Erythroblast (primary cell): ENCODE results near the gene AIF1.
A peak's percentile ranks its signal among the peaks of the same experiment; 100 is the strongest.

Experiments
- DNase-seq, 2 experiments: peaks; one replicate each; lab custom pipeline; 2025; lab: John Stamatoyannopoulos, UW
- GATA1 ChIP-seq: IDR thresholded peaks from 2 replicates; pipeline ENCODE4 v1.6.1; 2011; ENCODE audit warnings: low read depth, mild to moderate bottlenecking, control low read depth, low read length, moderate library complexity
- POLR2A ChIP-seq: IDR thresholded peaks from 2 replicates; pipeline ENCODE4 v1.6.1; 2011; ENCODE audit warnings: mild to moderate bottlenecking, low read length

The AIF1 gene

DNA sequence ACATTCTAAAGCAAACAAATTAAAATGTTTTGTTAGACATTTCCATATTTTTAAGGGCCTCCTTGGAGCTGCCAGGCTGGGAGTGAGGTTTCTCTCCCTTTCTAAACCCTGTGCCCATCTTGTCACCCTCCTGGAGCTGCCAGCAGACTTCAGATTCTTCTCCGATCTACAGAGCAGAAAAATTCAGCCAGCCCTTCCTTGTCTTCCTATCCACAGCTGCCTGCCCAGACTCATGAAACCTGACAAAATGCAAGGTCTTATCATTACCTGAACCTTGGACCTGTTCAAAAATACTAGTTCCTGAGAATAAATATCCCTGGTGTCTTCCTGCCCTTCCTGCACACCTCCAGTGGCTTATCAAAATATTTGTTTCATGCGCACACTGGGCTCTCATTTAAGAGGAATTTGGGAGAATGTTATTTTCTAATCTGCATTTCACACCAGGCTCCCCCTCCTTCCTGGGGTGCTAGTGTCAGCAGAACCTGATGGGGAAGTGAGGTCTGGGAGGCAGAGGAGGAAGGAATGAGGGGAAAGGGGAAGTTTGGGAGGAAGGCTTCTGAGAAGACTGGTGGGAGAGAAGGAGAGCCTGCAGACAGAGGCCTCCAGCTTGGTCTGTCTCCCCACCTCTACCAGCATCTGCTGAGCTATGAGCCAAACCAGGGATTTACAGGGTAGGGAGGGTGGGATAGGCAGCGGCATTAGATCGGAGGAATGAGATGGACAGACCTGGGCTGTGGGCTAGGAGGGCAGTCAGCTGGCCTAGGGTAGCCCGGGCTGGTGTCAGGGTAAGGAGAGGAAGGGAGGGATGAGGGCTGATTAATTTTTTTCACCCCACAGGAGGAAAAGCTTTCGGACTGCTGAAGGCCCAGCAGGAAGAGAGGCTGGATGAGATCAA, at the start of gene AIF1:
Gene AIF1, plus strand, starts transcription at position 551 of the 895 bp plus-strand sequence. Its CDS starts 96 bp downstream, at position 647.
- DNase-seq: no peak
- no peak for TF ChIP-seq GATA1
- TF ChIP-seq POLR2A: no peak

DNA sequence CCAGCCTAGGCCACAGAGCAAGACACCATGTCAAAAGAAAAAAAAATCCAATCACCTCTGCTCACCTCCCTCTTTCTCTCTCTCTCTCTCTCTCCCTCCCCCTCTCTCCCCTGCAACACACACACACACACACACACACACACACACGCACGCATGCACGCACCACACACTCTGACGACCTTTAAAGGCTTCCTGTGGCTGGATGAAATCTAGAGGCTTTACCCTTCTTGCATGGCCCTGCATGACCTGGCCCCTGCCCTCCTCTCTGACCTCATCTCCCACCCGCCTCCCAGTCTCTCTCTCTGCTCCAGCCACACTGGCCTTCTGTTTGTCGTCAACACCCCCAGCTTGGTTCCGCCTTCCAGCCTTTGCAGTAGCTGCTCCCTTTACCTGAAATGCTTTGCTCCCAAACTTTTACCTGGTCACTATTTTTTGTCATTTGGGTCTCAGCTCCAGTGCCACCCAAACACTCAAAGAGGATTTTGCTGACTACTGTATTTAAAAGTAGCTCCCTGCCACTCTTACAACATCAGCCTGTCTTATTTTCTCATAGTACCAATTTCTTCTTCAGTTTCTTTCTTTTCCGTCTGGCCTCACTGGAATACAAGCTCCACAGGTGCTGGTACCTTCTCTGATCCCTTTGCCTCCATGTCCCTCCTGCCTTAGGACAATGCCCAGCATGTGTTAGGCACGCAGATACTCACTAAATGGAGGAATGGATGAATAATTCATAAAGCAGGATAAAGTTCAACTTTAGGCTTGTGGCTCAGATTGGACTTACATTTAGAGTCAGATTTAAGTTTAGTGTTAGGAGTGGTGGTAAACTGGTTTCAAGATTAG, 47.3 kb upstream of the AIF1 start:
- no peak for DNase-seq
- TF ChIP-seq POLR2A: no peak
- TF ChIP-seq GATA1: no peak

DNA sequence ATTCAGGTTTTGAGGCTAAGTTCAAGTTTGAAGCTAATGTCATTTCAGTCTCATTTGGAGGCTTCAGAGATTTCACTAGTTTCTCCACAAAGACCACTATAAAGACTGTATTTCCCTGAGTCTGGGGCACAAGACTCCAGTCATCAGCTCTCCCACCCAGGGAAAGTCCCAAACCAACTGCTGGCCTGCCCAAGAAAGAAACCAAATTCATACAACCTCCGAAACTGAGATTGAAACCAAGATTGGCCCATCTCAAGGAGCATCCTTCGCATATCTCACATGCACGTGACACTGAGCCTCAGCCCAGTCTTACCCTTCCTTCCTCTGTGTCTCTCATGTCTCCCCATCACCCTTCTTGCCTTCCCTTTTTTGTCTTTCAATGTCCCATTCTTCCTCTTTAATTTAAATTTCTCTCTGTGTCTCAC, 46.5 kb upstream of the AIF1 start:
- no peak for TF ChIP-seq GATA1
- TF ChIP-seq POLR2A: no peak
- DNase-seq: no peak

DNA sequence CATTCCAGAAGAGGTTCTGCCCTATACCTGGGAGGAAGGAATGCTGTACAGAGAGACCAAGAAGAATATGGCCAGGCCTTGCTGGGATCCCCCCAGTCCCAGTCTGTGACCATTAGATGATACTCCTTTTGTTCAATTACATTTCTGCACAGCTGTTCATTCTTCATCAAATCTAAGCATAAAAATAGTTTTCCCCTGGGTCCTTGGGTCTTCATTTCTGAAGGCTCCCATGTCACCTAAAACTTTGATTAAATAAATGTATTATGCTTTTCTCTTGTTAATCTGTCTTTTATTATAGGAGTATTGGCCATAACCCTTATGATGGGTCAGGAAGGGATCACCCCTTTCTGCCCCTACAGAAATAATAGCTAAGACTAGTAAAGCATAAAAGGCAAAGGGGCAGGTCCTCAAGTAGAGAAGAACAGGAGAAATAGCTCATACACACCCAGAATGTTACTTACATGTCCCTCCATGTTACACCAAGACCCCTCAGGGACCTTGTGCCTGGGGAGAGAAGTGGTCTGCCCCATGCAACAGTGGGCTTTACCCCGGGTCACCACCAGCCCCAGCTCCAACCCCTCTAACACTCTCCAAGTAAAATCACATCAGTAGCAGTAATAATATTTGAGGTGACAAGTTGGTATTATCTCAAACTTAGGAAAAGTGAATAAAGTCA, 45.0 kb upstream of the AIF1 start:
- TF ChIP-seq POLR2A (no peak), GATA1 (no peak)
- no peak for DNase-seq

DNA sequence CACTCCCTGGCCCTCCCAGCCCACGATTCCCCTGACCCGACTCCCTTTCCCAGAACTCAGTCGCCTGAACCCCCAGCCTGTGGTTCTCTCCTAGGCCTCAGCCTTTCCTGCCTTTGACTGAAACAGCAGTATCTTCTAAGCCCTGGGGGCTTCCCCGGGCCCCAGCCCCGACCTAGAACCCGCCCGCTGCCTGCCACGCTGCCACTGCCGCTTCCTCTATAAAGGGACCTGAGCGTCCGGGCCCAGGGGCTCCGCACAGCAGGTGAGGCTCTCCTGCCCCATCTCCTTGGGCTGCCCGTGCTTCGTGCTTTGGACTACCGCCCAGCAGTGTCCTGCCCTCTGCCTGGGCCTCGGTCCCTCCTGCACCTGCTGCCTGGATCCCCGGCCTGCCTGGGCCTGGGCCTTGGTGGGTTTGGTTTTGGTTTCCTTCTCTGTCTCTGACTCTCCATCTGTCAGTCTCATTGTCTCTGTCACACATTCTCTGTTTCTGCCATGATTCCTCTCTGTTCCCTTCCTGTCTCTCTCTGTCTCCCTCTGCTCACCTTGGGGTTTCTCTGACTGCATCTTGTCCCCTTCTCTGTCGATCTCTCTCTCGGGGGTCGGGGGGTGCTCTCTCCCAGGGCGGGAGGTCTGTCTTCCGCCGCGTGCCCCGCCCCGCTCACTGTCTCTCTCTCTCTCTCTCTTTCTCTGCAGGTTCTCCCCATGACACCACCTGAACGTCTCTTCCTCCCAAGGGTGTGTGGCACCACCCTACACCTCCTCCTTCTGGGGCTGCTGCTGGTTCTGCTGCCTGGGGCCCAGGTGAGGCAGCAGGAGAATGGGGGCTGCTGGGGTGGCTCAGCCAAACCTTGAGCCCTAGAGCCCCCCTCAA, 42.8 kb upstream of the AIF1 start, which contains the start of gene LTA:
Gene LTA, plus strand, starts transcription at position 249 of the 871 bp plus-strand sequence. Its CDS starts 454 bp downstream, at position 703.
- DNase-seq: no peak
- no peak for TF ChIP-seq POLR2A
- no peak for TF ChIP-seq GATA1

DNA sequence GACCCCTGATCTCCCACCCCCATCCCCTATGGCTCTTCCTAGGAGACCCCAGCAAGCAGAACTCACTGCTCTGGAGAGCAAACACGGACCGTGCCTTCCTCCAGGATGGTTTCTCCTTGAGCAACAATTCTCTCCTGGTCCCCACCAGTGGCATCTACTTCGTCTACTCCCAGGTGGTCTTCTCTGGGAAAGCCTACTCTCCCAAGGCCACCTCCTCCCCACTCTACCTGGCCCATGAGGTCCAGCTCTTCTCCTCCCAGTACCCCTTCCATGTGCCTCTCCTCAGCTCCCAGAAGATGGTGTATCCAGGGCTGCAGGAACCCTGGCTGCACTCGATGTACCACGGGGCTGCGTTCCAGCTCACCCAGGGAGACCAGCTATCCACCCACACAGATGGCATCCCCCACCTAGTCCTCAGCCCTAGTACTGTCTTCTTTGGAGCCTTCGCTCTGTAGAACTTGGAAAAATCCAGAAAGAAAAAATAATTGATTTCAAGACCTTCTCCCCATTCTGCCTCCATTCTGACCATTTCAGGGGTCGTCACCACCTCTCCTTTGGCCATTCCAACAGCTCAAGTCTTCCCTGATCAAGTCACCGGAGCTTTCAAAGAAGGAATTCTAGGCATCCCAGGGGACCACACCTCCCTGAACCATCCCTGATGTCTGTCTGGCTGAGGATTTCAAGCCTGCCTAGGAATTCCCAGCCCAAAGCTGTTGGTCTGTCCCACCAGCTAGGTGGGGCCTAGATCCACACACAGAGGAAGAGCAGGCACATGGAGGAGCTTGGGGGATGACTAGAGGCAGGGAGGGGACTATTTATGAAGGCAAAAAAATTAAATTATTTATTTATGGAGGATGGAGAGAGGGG, 41.6 kb upstream of the AIF1 start:
- TF ChIP-seq GATA1 (no peak), POLR2A (no peak)
- DNase-seq: no peak

DNA sequence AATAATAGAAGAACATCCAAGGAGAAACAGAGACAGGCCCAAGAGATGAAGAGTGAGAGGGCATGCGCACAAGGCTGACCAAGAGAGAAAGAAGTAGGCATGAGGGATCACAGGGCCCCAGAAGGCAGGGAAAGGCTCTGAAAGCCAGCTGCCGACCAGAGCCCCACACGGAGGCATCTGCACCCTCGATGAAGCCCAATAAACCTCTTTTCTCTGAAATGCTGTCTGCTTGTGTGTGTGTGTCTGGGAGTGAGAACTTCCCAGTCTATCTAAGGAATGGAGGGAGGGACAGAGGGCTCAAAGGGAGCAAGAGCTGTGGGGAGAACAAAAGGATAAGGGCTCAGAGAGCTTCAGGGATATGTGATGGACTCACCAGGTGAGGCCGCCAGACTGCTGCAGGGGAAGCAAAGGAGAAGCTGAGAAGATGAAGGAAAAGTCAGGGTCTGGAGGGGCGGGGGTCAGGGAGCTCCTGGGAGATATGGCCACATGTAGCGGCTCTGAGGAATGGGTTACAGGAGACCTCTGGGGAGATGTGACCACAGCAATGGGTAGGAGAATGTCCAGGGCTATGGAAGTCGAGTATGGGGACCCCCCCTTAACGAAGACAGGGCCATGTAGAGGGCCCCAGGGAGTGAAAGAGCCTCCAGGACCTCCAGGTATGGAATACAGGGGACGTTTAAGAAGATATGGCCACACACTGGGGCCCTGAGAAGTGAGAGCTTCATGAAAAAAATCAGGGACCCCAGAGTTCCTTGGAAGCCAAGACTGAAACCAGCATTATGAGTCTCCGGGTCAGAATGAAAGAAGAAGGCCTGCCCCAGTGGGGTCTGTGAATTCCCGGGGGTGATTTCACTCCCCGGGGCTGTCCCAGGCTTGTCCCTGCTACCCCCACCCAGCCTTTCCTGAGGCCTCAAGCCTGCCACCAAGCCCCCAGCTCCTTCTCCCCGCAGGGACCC, 40.6 kb upstream of the AIF1 start:
- DNase-seq: no peak
- TF ChIP-seq POLR2A (no peak), GATA1 (no peak)

DNA sequence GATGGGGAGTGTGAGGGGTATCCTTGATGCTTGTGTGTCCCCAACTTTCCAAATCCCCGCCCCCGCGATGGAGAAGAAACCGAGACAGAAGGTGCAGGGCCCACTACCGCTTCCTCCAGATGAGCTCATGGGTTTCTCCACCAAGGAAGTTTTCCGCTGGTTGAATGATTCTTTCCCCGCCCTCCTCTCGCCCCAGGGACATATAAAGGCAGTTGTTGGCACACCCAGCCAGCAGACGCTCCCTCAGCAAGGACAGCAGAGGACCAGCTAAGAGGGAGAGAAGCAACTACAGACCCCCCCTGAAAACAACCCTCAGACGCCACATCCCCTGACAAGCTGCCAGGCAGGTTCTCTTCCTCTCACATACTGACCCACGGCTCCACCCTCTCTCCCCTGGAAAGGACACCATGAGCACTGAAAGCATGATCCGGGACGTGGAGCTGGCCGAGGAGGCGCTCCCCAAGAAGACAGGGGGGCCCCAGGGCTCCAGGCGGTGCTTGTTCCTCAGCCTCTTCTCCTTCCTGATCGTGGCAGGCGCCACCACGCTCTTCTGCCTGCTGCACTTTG, 39.6 kb upstream of the AIF1 start, which contains the start of gene TNF:
Gene TNF, plus strand, starts transcription at position 231 of the 567 bp plus-strand sequence. Its CDS starts 177 bp downstream, at position 408.
- DNase-seq: no peak
- TF ChIP-seq GATA1: no peak
- peak; percentile 40 for TF ChIP-seq POLR2A

DNA sequence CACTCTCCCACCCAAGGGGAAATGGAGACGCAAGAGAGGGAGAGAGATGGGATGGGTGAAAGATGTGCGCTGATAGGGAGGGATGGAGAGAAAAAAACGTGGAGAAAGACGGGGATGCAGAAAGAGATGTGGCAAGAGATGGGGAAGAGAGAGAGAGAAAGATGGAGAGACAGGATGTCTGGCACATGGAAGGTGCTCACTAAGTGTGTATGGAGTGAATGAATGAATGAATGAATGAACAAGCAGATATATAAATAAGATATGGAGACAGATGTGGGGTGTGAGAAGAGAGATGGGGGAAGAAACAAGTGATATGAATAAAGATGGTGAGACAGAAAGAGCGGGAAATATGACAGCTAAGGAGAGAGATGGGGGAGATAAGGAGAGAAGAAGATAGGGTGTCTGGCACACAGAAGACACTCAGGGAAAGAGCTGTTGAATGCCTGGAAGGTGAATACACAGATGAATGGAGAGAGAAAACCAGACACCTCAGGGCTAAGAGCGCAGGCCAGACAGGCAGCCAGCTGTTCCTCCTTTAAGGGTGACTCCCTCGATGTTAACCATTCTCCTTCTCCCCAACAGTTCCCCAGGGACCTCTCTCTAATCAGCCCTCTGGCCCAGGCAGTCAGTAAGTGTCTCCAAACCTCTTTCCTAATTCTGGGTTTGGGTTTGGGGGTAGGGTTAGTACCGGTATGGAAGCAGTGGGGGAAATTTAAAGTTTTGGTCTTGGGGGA, 38.9 kb upstream of the AIF1 start:
- TF ChIP-seq GATA1: no peak
- no peak for TF ChIP-seq POLR2A
- DNase-seq: no peak
